Spleen (tissue), 7 donors: ENCODE results near the gene YES1.

ENCODE experiments used
- CTCF ChIP-seq, 11 experiments: fragments of 200-600 bp in 7 of 11; fragments of 450-650 bp in 4 of 11; sonication (generic) in 4 of 11; IDR thresholded peaks in 8 of 11; conservative IDR thresholded peaks in 3 of 11; 1 replicate in 7 of 11; 2 replicates in 4 of 11; pipeline versions ENCODE4 v1.4.0 to v1.8.0; 2016 to 2021; ENCODE audit warnings: antibody characterized with exemption in 11 of 11, inconsistent platforms in 4 of 11, mild to moderate bottlenecking in 1 of 11
- POLR2A ChIP-seq, 3 donors: fragments of 450-650 bp; IDR thresholded peaks; one replicate each; pipeline ENCODE4 v1.5.1; 2017; ENCODE audit warnings: antibody characterized with exemption in 3 of 3, mild to moderate bottlenecking in 1 of 3
- donor health status: DM: no; HTN: no; CAD: no; lungs with moderate emphysema.
- donor health status: DM: no; HTN: no; CAD: no.
- donor health status: DM: no; HTN: no; CAD: no.

GRCh38 chr18:685438-685837 lies 126.6 kb downstream of the YES1 start:
- TF ChIP-seq CTCF (IDR thresholded peaks at IDR 0.05 in 8 of 11, conservative IDR thresholded peaks at IDR 0.05 in 3 of 11) (no peak), POLR2A (IDR thresholded peaks at IDR 0.05) (no peak)
